SK-N-SH treated with all-trans-retinoic acid at 6 μM for 48 hours (cell line): ENCODE measurements around the gene MUC5B.

Experiments
- ATAC-seq: fragments of 200-7000 bp; cut with Tn5 transposase; 3 replicates; pipeline ENCODE4 v1.9.1; 2020; ENCODE audit warnings: mild to moderate bottlenecking, moderate library complexity
- BACH2 ChIP-seq: fragments of 250-450 bp; sonication (Bioruptor Pico); IDR thresholded peaks from 2 replicates; pipeline ENCODE4 v1.9.0; 2021; ENCODE audit warnings: mild to moderate bottlenecking, borderline replicate concordance
- CREB5 ChIP-seq: fragments of 250-450 bp; sonication (Bioruptor Pico); IDR thresholded peaks from 2 replicates; pipeline ENCODE4 v1.5.1; 2020; ENCODE audit warnings: low read depth, mild to moderate bottlenecking, moderate library complexity
- CSDC2 ChIP-seq: fragments of 250-450 bp; sonication (Bioruptor Pico); IDR thresholded peaks from 2 replicates; pipeline ENCODE4 v1.5.0; 2020; ENCODE audit warnings: mild to moderate bottlenecking, moderate library complexity
- CSRNP3 ChIP-seq: fragments of 250-450 bp; sonication (Bioruptor Pico); IDR thresholded peaks from 2 replicates; pipeline ENCODE4 v1.5.1; 2021; ENCODE audit warnings: mild to moderate bottlenecking, moderate library complexity
- ESRRG ChIP-seq: fragments of 250-450 bp; sonication (Bioruptor Pico); IDR thresholded peaks from 2 replicates; pipeline ENCODE4 v1.6.1; 2021; ENCODE audit warnings: mild to moderate bottlenecking
- GLIS3 ChIP-seq: fragments of 250-450 bp; sonication (Bioruptor Pico); IDR thresholded peaks from 2 replicates; pipeline ENCODE4 v1.5.0; 2020; ENCODE audit warnings: mild to moderate bottlenecking, moderate library complexity
- ISL1 ChIP-seq: fragments of 250-450 bp; sonication (Bioruptor Pico); IDR thresholded peaks from 2 replicates; pipeline ENCODE4 v2.1.2; 2022; ENCODE audit warnings: mild to moderate bottlenecking, moderate library complexity
- OSR1 ChIP-seq: fragments of 250-450 bp; sonication (Bioruptor Pico); IDR thresholded peaks from 2 replicates; pipeline ENCODE4 v1.8.0; 2022; ENCODE audit warnings: moderate library complexity, mild to moderate bottlenecking, inconsistent platforms
- PATZ1 ChIP-seq: fragments of 250-450 bp; sonication (Bioruptor Pico); IDR thresholded peaks from 2 replicates; pipeline ENCODE4 v1.8.0; 2020; ENCODE audit warnings: mild to moderate bottlenecking, moderate library complexity, borderline replicate concordance
- POU6F1 ChIP-seq: fragments of 250-450 bp; sonication (Bioruptor Pico); IDR thresholded peaks from 2 replicates; pipeline ENCODE4 v1.8.0; 2021; ENCODE audit warnings: low read depth, mild to moderate bottlenecking, moderate library complexity, borderline replicate concordance
- SNAI2 ChIP-seq: fragments of 250-450 bp; sonication (Bioruptor Pico); IDR thresholded peaks from 2 replicates; pipeline ENCODE4 v1.5.0; 2020; ENCODE audit warnings: mild to moderate bottlenecking, moderate library complexity
- TCF4 ChIP-seq: fragments of 250-450 bp; sonication (Bioruptor Pico); IDR thresholded peaks from 2 replicates; pipeline ENCODE4 v1.8.0; 2021; ENCODE audit warnings: mild to moderate bottlenecking, moderate library complexity, borderline replicate concordance
- TOX ChIP-seq: fragments of 250-450 bp; sonication (Bioruptor Pico); IDR thresholded peaks from 2 replicates; pipeline ENCODE4 v1.8.0; 2021; ENCODE audit warnings: mild to moderate bottlenecking, moderate library complexity, borderline replicate concordance
- TSHZ2 ChIP-seq: fragments of 250-450 bp; sonication (Bioruptor Pico); IDR thresholded peaks from 2 replicates; pipeline ENCODE4 v1.5.0; 2020; ENCODE audit warnings: mild to moderate bottlenecking, moderate library complexity
- ZC3H10 ChIP-seq: fragments of 250-450 bp; sonication (Bioruptor Pico); IDR thresholded peaks from 2 replicates; pipeline ENCODE4 v1.5.1; 2021; ENCODE audit warnings: mild to moderate bottlenecking, moderate library complexity
- ZNF70 ChIP-seq: fragments of 450-650 bp; formaldehyde crosslinking; IDR thresholded peaks from 2 replicates; pipeline ENCODE4 v1.5.0; 2020; ENCODE audit warnings: mild to moderate bottlenecking, moderate library complexity
- ZNF8 ChIP-seq: fragments of 450-650 bp; formaldehyde crosslinking; IDR thresholded peaks from 2 replicates; pipeline ENCODE4 v1.5.0; 2020; ENCODE audit warnings: mild to moderate bottlenecking, moderate library complexity

MUC5B gene

GRCh38 chr11:1300569-1301187 is 77.8 kb downstream of the MUC5B start:
- no peak for ATAC-seq
- TF ChIP-seq TSHZ2 (CRISPR knock-in tag) (no peak), ZNF8 (CRISPR knock-in tag) (no peak), TOX (CRISPR knock-in tag) (no peak), CSRNP3 (CRISPR knock-in tag) (no peak), GLIS3 (no peak), CREB5 (CRISPR knock-in tag) (no peak), PATZ1 (CRISPR knock-in tag) (no peak), OSR1 (CRISPR knock-in tag) (no peak), BACH2 (no peak), ZNF70 (CRISPR knock-in tag) (no peak)

GRCh38 chr11:1301220-1302000 is 78.5 kb downstream of the MUC5B start:
- TF ChIP-seq ISL1 (CRISPR knock-in tag): no peak
- TF ChIP-seq CSDC2 (CRISPR knock-in tag): no peak
- no peak for TF ChIP-seq TCF4 (CRISPR knock-in tag)
- no peak for TF ChIP-seq CREB5 (CRISPR knock-in tag)
- no peak for TF ChIP-seq SNAI2 (CRISPR knock-in tag)
- TF ChIP-seq TOX (CRISPR knock-in tag): no peak
- no peak for TF ChIP-seq ESRRG (CRISPR knock-in tag)
- no peak for TF ChIP-seq ZC3H10 (CRISPR knock-in tag)
- TF ChIP-seq POU6F1 (CRISPR knock-in tag): no peak
- TF ChIP-seq CSRNP3 (CRISPR knock-in tag): no peak
- no peak for TF ChIP-seq OSR1 (CRISPR knock-in tag)
- no peak for TF ChIP-seq PATZ1 (CRISPR knock-in tag)
- no peak for TF ChIP-seq TSHZ2 (CRISPR knock-in tag)
- TF ChIP-seq, all 23 proteins: peak for 0
- ATAC-seq: no peak
